SHP77 (cell line): Measurements from ENCODE around the gene MYPN.
"Not testable (repeated sequence)": the region's sequence is repeated elsewhere in the genome, so short reads cannot be mapped to it uniquely, and the experiment has no call there.

ENCODE experiments used
- DNase-seq, 2 experiments: peaks; one replicate each; lab custom pipeline; 2025; lab: John Stamatoyannopoulos, UW

The MYPN gene

GRCh38 chr10:68109331-68109730 is at the start of gene MYPN:
MYPN (plus strand) TSS chr10:68109488; CDS start chr10:68121439, 11,951 bp downstream.
- DNase-seq: no peak

GRCh38 chr10:68067029-68067428 is 42.3 kb upstream of the MYPN start:
- no peak for DNase-seq

GRCh38 chr10:68067508-68067907 is 41.8 kb upstream of the MYPN start:
- no peak for DNase-seq

- no peak for DNase-seq
These were observed 35.7 kb upstream of the MYPN start for GRCh38 chr10:68073631-68074030.

- no peak for DNase-seq
These were observed 35.1 kb upstream of the MYPN start for GRCh38 chr10:68074031-68074774.

GRCh38 chr10:68074775-68075549 is 34.3 kb upstream of the MYPN start, which contains the start of gene HERC4:
HERC4 (minus strand) TSS chr10:68075283; CDS start chr10:68073108, 2,175 bp downstream.
- peak; percentile 38 to 72 for DNase-seq

- DNase-seq: no peak
These were observed 33.7 kb upstream of the MYPN start for GRCh38 chr10:68075550-68076004.

GRCh38 chr10:68076081-68076480 is 33.2 kb upstream of the MYPN start:
- DNase-seq: not testable (repeated sequence)

- DNase-seq: no peak
These were observed 32.3 kb upstream of the MYPN start for GRCh38 chr10:68077026-68077425.

- no peak for DNase-seq
These were observed 29.9 kb upstream of the MYPN start for GRCh38 chr10:68079434-68079833.

GRCh38 chr10:68080853-68081431 is 28.3 kb upstream of the MYPN start:
- DNase-seq: no peak

GRCh38 chr10:68081916-68082315 is 27.4 kb upstream of the MYPN start:
- no peak for DNase-seq

- DNase-seq: no peak
These were observed 26.4 kb upstream of the MYPN start for GRCh38 chr10:68082872-68083271.

- no peak for DNase-seq
These were observed 25.3 kb upstream of the MYPN start for GRCh38 chr10:68083953-68084352.

GRCh38 chr10:68084469-68084868 is 24.8 kb upstream of the MYPN start:
- DNase-seq: no peak

GRCh38 chr10:68086011-68086410 is 23.3 kb upstream of the MYPN start:
- no peak for DNase-seq

- DNase-seq: no peak
These were observed 22.2 kb upstream of the MYPN start for GRCh38 chr10:68086910-68087684.

GRCh38 chr10:68087685-68088401 is 21.4 kb upstream of the MYPN start:
- no peak for DNase-seq

- no peak for DNase-seq
These were observed 20.5 kb upstream of the MYPN start for GRCh38 chr10:68088740-68089139.

GRCh38 chr10:68090586-68090985 is 18.7 kb upstream of the MYPN start:
- DNase-seq: no peak

GRCh38 chr10:68092512-68092911 is 16.8 kb upstream of the MYPN start:
- no peak for DNase-seq
